Heart right ventricle (tissue), 16 donors: ENCODE results near the gene ADAMTS6. TPM values are rescaled to one million over a fixed set of nuclear protein-coding genes. Genes with fewer than 3 reads are reported as not detected.

Experiments
- ATAC-seq, 8 donors: fragments of 200-7000 bp; cut with Tn5 transposase; one replicate each; pipeline ENCODE4 v1.9.1; 2020; ENCODE audit warnings: mild to moderate bottlenecking in 8 of 8, moderate library complexity in 8 of 8, moderate number of reproducible peaks in 1 of 8
- DNase-seq, 2 donors: peaks; one replicate each; pipeline ENCODE4 v3.0.0-alpha.2; 2020
- H3K27ac ChIP-seq, 10 donors: fragments of 200-600 bp; sonication (generic) in 2 of 10; one replicate each; pipeline versions ENCODE4 v1.5.0 to v1.8.0; 2020 to 2022; ENCODE audit warnings: mild to moderate bottlenecking in 3 of 10
- H3K27me3 ChIP-seq, 7 donors: fragments of 200-600 bp; one replicate each; pipeline ENCODE4 v1.8.0; 2021 to 2022; ENCODE audit warnings: mild to moderate bottlenecking in 2 of 7
- H3K36me3 ChIP-seq, 9 donors: fragments of 200-600 bp; sonication (generic) in 1 of 9; one replicate each; pipeline versions ENCODE4 v1.5.0 to v1.8.0; 2020 to 2022; ENCODE audit warnings: mild to moderate bottlenecking in 2 of 9
- H3K4me1 ChIP-seq, 9 donors: fragments of 200-600 bp; sonication (generic) in 1 of 9; one replicate each; pipeline versions ENCODE4 v1.5.0 to v1.8.0; 2020 to 2022; ENCODE audit warnings: mild to moderate bottlenecking in 4 of 9
- H3K4me3 ChIP-seq, 10 donors: fragments of 200-600 bp; sonication (generic) in 2 of 10; one replicate each; pipeline versions ENCODE4 v1.5.0 to v1.8.0; 2020 to 2022; ENCODE audit warnings: mild to moderate bottlenecking in 7 of 10, moderate library complexity in 2 of 10
- H3K9me3 ChIP-seq, 11 donors: fragments of 200-600 bp in 10 of 11; sonication (generic) in 2 of 11; one replicate each; pipeline versions ENCODE4 v1.5.0 to v1.8.0; 2013 to 2022; ENCODE audit warnings: mild to moderate bottlenecking in 2 of 11, control low read depth in 1 of 11, moderate library complexity in 1 of 11
- WGBS, 2 donors: extraction: QIAGEN DNeasy Blood & Tissue Kit; methylation state at CpG; one replicate each; pipeline ENCODE4 v1.1.7; 2013; ENCODE audit warnings: inconsistent platforms in 1 of 2; 5-methylcytosine and 5-hydroxymethylcytosine counted together
- intact Hi-C, 10 donors: fragments of 100-400 bp; cut with DNase I; formaldehyde crosslinking; loops; one replicate each; pipeline versions ENCODE4 v1.11.1 to v1.14.2; 2022
- polyA plus RNA-seq, 2 donors: library from polyadenylated mRNA; stranded (reverse); fragments of 200-250 nt; gene quantifications; one replicate each; pipeline ENCODE4 v1.2.3, GENCODE V29; 2013
- total RNA-seq, 10 donors: library from RNA; stranded (reverse); fragmentation: NEBNext Ultra II Directional in 3 of 10; extraction: Animal tissue kit (Norgen Biotek cat#: 25700) in 3 of 10; gene quantifications; one replicate each; pipeline versions ENCODE4 v1.2.1 to v1.2.4, GENCODE V29; 2021 to 2023
- TF ChIP-seq, protein P1 (sequence below), 9 donors: fragments of 200-600 bp; sonication (generic) in 2 of 9; IDR thresholded peaks; one replicate each; pipeline versions ENCODE4 v1.5.0 to v1.8.0; 2021 to 2022; ENCODE audit warnings: antibody characterized with exemption in 9 of 9, mild to moderate bottlenecking in 5 of 9, moderate library complexity in 1 of 9
- donor health status: Arrhythmogenic right ventricular cardiomyopathy.
- donor health status: ischemic (EF 13 %, LVEDD 7.1; RV severe dilation, severe dysfunction).
- donor health status: healthy with polysubstance abuse.
- donor health status: DM: no; HTN: yes; CAD: no.
- donor health status: DM: no; HTN: no; CAD: no.
- donor health status: ischemic (EF 25% LVEDD 6.9; RV normal size, moderate dysfunction).
- donor health status: ischemic (EF 25% LVEDD 5.7; RV mildly dilated, moderate dysfunction).
- donor health status: healthy.
- donor health status: DM: yes; HTN: yes; CAD: no.
- donor health status: Ischemic cardiomyopathy.
- donor health status: ischemic (EF 35%, LVEDD 5.7; RV mildly dilated, moderate dysfunction).
- donor health status: nonischemic (EF 11% LVEDD 7.7; RV severe dilation, severe dysfunction).
- donor health status: DM: yes; HTN: yes; CAD: no.
- donor health status: PGD.
- donor health status: ischemic (EF 29% LVEDD 5.4; RV normal size, mild dysfunction).
- donor health status: nonischemic (EF 23%, LVEDD 6.1; RV moderate dilation, normal function).

ADAMTS6 gene
- total and polyA plus RNA-seq, 12 donors, result 0.25 to 4.1 (median 2.1) TPM

DNA sequence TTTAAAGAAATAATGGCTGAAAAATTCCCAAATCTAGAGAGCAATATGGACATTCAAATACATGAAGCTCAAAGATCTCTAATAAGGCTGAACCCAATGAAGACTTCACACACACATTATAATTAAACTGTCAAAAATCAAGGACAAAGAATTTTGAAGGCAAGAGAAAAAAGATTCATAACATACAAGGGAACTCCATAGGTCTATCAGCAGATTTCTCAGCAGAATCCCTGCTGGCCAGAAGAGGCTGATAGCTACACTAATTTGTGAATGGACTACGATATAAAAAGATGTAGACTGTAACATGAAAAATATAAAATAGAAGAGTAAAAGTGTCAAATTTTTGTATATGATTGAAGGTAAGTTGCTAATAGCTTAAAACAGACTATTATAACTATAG, 251.9 kb downstream of the ADAMTS6 start:
- Histone ChIP-seq H3K27ac (no peak overlapping the region), H3K4me1 (no peaks in the 10 kb centered on the region), H3K4me3 (no peak overlapping the region), H3K36me3 (peaks cover 0 to 11% (median 0%) of the 10 kb centered on the region in 9 donors), H3K27me3 (no peaks in the 10 kb centered on the region), H3K9me3 (peaks cover 0 to 42% (median 25%) of the 10 kb centered on the region in 11 donors)
- TF ChIP-seq, protein P1, sequence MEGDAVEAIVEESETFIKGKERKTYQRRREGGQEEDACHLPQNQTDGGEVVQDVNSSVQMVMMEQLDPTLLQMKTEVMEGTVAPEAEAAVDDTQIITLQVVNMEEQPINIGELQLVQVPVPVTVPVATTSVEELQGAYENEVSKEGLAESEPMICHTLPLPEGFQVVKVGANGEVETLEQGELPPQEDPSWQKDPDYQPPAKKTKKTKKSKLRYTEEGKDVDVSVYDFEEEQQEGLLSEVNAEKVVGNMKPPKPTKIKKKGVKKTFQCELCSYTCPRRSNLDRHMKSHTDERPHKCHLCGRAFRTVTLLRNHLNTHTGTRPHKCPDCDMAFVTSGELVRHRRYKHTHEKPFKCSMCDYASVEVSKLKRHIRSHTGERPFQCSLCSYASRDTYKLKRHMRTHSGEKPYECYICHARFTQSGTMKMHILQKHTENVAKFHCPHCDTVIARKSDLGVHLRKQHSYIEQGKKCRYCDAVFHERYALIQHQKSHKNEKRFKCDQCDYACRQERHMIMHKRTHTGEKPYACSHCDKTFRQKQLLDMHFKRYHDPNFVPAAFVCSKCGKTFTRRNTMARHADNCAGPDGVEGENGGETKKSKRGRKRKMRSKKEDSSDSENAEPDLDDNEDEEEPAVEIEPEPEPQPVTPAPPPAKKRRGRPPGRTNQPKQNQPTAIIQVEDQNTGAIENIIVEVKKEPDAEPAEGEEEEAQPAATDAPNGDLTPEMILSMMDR (IDR thresholded peaks at IDR 0.05), result no peak
- ATAC-seq (no peak), DNase-seq (no peak)
- intact Hi-C loops, result loop anchor here in 1 of 10 donors (10.0 kb wide), 1 partner anchor 235 kb away; no protein-coding TSS in a partner anchor
- 90 to 95% methylated on average over 1 of the region's 1 CpG for WGBS, 2 donors

DNA sequence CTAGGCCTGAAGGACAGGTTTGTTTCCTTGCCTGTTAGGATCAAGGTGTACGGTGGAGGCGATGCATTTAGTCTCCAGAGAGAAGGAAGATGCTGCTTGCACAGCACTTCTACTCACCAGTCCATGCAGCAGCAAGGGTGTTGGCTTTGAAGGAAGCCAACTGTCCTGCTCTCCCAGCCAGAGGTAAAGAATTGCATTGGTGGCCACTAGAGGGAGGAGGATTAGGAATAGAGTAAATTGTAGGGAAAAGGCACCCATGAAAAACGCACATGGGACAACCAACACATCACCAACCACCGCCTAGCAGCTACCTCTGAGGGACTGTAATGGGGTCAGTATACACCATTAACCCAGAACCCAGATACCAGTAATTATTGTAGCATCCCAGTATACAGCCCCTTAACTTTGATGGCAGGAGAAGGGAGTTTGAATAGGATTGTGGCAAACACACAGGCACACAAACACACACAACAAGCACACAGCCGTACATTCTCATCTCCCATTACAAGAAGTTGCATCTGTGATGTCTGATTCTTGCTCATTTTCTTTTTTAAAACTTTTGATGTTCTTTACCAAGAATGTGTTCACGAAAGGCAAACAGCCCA, 267.7 kb downstream of the ADAMTS6 start:
- Histone ChIP-seq H3K27me3 (no peaks in the 10 kb centered on the region), H3K9me3 (no peaks in the 10 kb centered on the region), H3K36me3 (peaks cover 0 to 10% (median 0%) of the 10 kb centered on the region in 9 donors), H3K4me3 (no peak overlapping the region), H3K27ac (no peak overlapping the region), H3K4me1 (no peaks in the 10 kb centered on the region)
- DNase-seq (no peak), ATAC-seq (peak in 2 of 8 donors; percentile 35 to 45)
- TF ChIP-seq, protein P1 (IDR thresholded peaks at IDR 0.05), result peak in 8 of 9 donors; percentile 24 to 62 (median 50)
- intact Hi-C loops, result loop anchor here in 3 of 10 donors (10.0 kb wide), 1 partner anchor 271 kb away; the partner anchor contains the start of gene ADAMTS6 (in 3 of the 3)
- 86 to 89% methylated on average over 6 of the region's 6 CpGs for WGBS, 2 donors

DNA sequence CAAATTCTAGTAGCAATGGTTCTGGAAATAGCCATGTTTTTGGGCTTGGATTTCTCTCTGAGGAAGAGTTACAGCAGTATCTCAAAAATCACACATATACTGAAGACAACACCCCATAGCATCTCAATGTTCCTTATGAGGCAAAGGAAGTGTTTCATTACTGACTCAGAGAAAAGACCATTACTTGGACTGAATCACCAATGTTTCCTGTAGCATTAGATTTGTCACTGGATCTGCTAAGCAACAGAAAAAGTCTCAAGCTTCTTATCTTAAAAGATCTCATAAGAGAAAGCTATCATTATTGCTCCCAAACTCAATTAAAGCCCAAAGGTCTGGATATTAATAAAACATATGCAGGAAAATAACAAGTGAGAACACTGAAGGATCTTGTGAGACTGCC, 272.4 kb downstream of the ADAMTS6 start:
- Histone ChIP-seq H3K27me3 (no peaks in the 10 kb centered on the region), H3K4me1 (no peaks in the 10 kb centered on the region), H3K9me3 (no peaks in the 10 kb centered on the region), H3K4me3 (no peak overlapping the region), H3K27ac (peak overlapping the region in 1 of 10 donors; percentile 5), H3K36me3 (peaks cover 0 to 10% (median 0%) of the 10 kb centered on the region in 9 donors)
- ATAC-seq (no peak), DNase-seq (no peak)
- intact Hi-C loops, result no loop called here
- TF ChIP-seq, protein P1 (IDR thresholded peaks at IDR 0.05), result no peak

DNA sequence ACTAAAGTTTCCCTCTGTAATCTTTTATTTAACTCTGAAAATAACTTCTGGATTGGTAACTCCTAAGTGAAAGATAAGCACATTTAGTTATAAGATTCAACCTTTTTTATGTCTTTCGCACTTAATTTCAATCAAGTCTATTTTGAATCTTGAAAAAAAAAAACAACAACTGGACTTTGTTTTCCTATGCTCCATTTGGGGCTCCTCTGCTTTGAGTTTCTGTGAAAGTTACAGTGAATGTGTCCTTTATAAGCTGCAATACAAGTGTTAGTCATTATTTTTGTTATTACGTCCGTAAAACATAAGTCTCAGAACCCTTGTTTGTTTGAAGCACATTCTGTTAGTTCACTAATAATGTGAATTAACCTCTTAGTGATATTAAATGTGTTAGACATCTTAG, 276.8 kb downstream of the ADAMTS6 start:
- Histone ChIP-seq H3K27ac (no peak overlapping the region), H3K4me1 (peaks cover 0 to 3% (median 0%) of the 10 kb centered on the region in 9 donors), H3K36me3 (no peaks in the 10 kb centered on the region), H3K9me3 (no peaks in the 10 kb centered on the region), H3K4me3 (no peak overlapping the region), H3K27me3 (no peaks in the 10 kb centered on the region)
- ATAC-seq (no peak), DNase-seq (no peak)
- WGBS, 2 donors, result 89 to 93% methylated on average over 3 of the region's 3 CpGs
- TF ChIP-seq, protein P1 (IDR thresholded peaks at IDR 0.05), result no peak
- intact Hi-C loops, result loop anchor here in 1 of 10 donors (2.0 kb wide), 1 partner anchor 64 kb away; no protein-coding TSS in a partner anchor
